Activated naive CD4-positive, alpha-beta T cell treated with anti-CD3 and anti-CD28 coated beads, Interleukin-2, amount 50 U/mL, for 72 hours (primary cell): ENCODE results near the gene C1orf159. TPM values are rescaled to one million over a fixed set of nuclear protein-coding genes. Genes with fewer than 3 reads are reported as not detected.

ENCODE experiments used
- ATAC-seq, 2 donors: fragments of 150-1000 bp; cut with Tn5 transposase; 2 replicates each; pipeline ENCODE4 v1.10.0; 2021; ENCODE audit warnings: mild to moderate bottlenecking in 2 of 2, moderate library complexity in 2 of 2
- DNase-seq, 2 donors: peaks; one replicate each; pipeline ENCODE4 v3.0.0; 2021 to 2022; ENCODE audit warnings: low spot score in 2 of 2
- H3K27ac Mint-ChIP-seq, 2 donors: one replicate each; pipeline ENCODE4 v1.8.0; 2022; ENCODE audit warnings: mild to moderate bottlenecking in 2 of 2, mixed read lengths in 2 of 2
- H3K36me3 Mint-ChIP-seq, 2 donors: one replicate each; pipeline ENCODE4 v1.8.0; 2022; ENCODE audit warnings: mixed read lengths in 2 of 2
- H3K9me3 Mint-ChIP-seq, 2 donors: one replicate each; pipeline ENCODE4 v1.8.0; 2022; ENCODE audit warnings: mixed read lengths in 2 of 2
- total RNA-seq, 2 donors: library from RNA; stranded (reverse); gene quantifications; one replicate each; pipeline ENCODE4 v1.2.3, GENCODE V29; 2022

C1orf159 gene
- total RNA-seq, 2 donors from 2014 or later, result 20.7 to 21.2 TPM

GRCh38 chr1:1141244-1141910 lies 25.5 kb upstream of the C1orf159 start:
- no peak overlapping the region for H3K27ac Mint-ChIP-seq
- H3K9me3 Mint-ChIP-seq, result no peaks in the 10 kb centered on the region
- no peak for DNase-seq
- no peak for ATAC-seq
- H3K36me3 Mint-ChIP-seq, result no peaks in the 10 kb centered on the region

- Mint-ChIP-seq H3K9me3 (no peaks in the 10 kb centered on the region), H3K27ac (no peak overlapping the region), H3K36me3 (no peaks in the 10 kb centered on the region)
- DNase-seq (no peak), ATAC-seq (no peak)
Measured at GRCh38 chr1:1140673-1141072, 24.8 kb upstream of the C1orf159 start.

GRCh38 chr1:1137256-1138045 lies 21.6 kb upstream of the C1orf159 start:
- DNase-seq (peak; percentile 51 to 76), ATAC-seq (peak; percentile 82 to 92)
- no peaks in the 10 kb centered on the region for H3K36me3 Mint-ChIP-seq

GRCh38 chr1:1136547-1137230 lies 20.8 kb upstream of the C1orf159 start:
- DNase-seq (no peak), ATAC-seq (peak; percentile 16 to 33)
- Mint-ChIP-seq H3K9me3 (no peaks in the 10 kb centered on the region), H3K36me3 (no peaks in the 10 kb centered on the region), H3K27ac (peak overlapping the region in 1 of 2 donors; percentile 81)

More at GRCh38 chr1:1137256-1138045, 21.6 kb upstream of the C1orf159 start:
- Mint-ChIP-seq H3K9me3 (no peaks in the 10 kb centered on the region), H3K27ac (peak overlapping the region; percentile 65 to 81)

GRCh38 chr1:1135339-1136136 lies 19.6 kb upstream of the C1orf159 start:
- ATAC-seq (no peak), DNase-seq (no peak)
- H3K9me3 Mint-ChIP-seq, result no peaks in the 10 kb centered on the region
- no peaks in the 10 kb centered on the region for H3K36me3 Mint-ChIP-seq
- H3K27ac Mint-ChIP-seq, result peak overlapping the region in 1 of 2 donors; percentile 46

GRCh38 chr1:1134300-1134970 lies 18.5 kb upstream of the C1orf159 start:
- H3K27ac Mint-ChIP-seq, result no peak overlapping the region
- ATAC-seq (no peak), DNase-seq (no peak)
- H3K9me3 Mint-ChIP-seq, result no peaks in the 10 kb centered on the region
- no peaks in the 10 kb centered on the region for H3K36me3 Mint-ChIP-seq

- DNase-seq, result no peak
- H3K27ac Mint-ChIP-seq, result no peak overlapping the region
Measured at GRCh38 chr1:1132956-1133750, 17.3 kb upstream of the C1orf159 start.

GRCh38 chr1:1132042-1132950 lies 16.4 kb upstream of the C1orf159 start:
- DNase-seq (no peak), ATAC-seq (no peak)
- Mint-ChIP-seq H3K27ac (peak overlapping the region in 1 of 2 donors; percentile 56), H3K9me3 (no peaks in the 10 kb centered on the region), H3K36me3 (no peaks in the 10 kb centered on the region)

More at GRCh38 chr1:1132956-1133750, 17.3 kb upstream of the C1orf159 start:
- no peak for ATAC-seq
- H3K9me3 Mint-ChIP-seq, result no peaks in the 10 kb centered on the region
- H3K36me3 Mint-ChIP-seq, result no peaks in the 10 kb centered on the region

- Mint-ChIP-seq H3K27ac (no peak overlapping the region), H3K9me3 (no peaks in the 10 kb centered on the region), H3K36me3 (no peaks in the 10 kb centered on the region)
- no peak for ATAC-seq
- no peak for DNase-seq
Measured at GRCh38 chr1:1130206-1131120, 14.6 kb upstream of the C1orf159 start.

- DNase-seq (no peak), ATAC-seq (no peak)
- Mint-ChIP-seq H3K9me3 (no peaks in the 10 kb centered on the region), H3K27ac (no peak overlapping the region), H3K36me3 (no peaks in the 10 kb centered on the region)
Measured at GRCh38 chr1:1129381-1129821, 13.5 kb upstream of the C1orf159 start.

- no peak for ATAC-seq
- no peak for DNase-seq
- peaks cover 0 to 4% of the 10 kb centered on the region in 2 donors for H3K9me3 Mint-ChIP-seq
- H3K27ac Mint-ChIP-seq, result no peak overlapping the region
- peaks cover 5 to 8% of the 10 kb centered on the region in 2 donors for H3K36me3 Mint-ChIP-seq
Measured at GRCh38 chr1:1128454-1129139, 12.7 kb upstream of the C1orf159 start.

GRCh38 chr1:1127551-1128451 lies 11.9 kb upstream of the C1orf159 start:
- no peak for ATAC-seq
- peaks cover 0 to 4% of the 10 kb centered on the region in 2 donors for H3K9me3 Mint-ChIP-seq
- H3K36me3 Mint-ChIP-seq, result peaks cover 10 to 11% of the 10 kb centered on the region in 2 donors
- no peak overlapping the region for H3K27ac Mint-ChIP-seq
- DNase-seq, result no peak
